ENCODE data around the gene ACVR1B. TPM values are rescaled to one million over a fixed set of nuclear protein-coding genes. Genes with fewer than 3 reads are reported as not detected.
A peak's percentile ranks its signal among the peaks of the same experiment; 100 is the strongest.

Gene ACVR1B
- total and polyA plus RNA-seq, 9 of the 15 experiments (the other 6 are each of a cell fraction or from before 2014, with no cell fraction given) = 0.97 to 15.1 (median 6.8) TPM

DNA sequence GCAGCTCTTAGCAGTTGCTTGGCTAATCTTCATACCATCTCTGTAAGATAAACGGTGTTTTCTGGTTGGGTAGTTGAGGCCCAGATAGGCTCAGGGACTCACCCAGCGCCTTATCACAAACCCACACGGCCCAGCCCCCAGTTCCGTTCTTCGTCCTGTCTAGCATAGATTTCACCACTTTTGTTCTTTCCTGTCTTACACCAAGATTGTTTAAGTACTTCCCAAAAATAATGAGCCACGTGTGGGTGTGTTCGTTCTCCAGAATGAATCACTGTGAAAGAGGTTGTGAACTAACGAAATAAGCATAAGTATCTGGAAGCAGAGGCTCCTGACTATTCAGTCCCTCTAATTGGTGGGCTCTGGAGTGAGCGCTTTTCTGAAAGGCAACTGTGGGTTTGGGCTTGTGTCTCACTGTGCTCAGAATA, 21.4 kb downstream of the ACVR1B start (continued):
- TF ChIP-seq, protein P1, sequence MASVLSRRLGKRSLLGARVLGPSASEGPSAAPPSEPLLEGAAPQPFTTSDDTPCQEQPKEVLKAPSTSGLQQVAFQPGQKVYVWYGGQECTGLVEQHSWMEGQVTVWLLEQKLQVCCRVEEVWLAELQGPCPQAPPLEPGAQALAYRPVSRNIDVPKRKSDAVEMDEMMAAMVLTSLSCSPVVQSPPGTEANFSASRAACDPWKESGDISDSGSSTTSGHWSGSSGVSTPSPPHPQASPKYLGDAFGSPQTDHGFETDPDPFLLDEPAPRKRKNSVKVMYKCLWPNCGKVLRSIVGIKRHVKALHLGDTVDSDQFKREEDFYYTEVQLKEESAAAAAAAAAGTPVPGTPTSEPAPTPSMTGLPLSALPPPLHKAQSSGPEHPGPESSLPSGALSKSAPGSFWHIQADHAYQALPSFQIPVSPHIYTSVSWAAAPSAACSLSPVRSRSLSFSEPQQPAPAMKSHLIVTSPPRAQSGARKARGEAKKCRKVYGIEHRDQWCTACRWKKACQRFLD (CRISPR knock-in tag; IDR thresholded peaks at IDR 0.05) = peak; percentile 67; the same call in 1 of the 2 replicates
- peak; percentile 98 for TF ChIP-seq KDM1A (IDR thresholded peaks at IDR 0.05)
- peak; percentile 74 for TF ChIP-seq GATAD2B (IDR thresholded peaks at IDR 0.05; ENCODE audit: borderline replicate concordance)
- peak; percentile 86 for TF ChIP-seq ZNF175 (CRISPR knock-in tag; IDR thresholded peaks at IDR 0.05; ENCODE audit: low read depth)
- TF ChIP-seq, protein P2, sequence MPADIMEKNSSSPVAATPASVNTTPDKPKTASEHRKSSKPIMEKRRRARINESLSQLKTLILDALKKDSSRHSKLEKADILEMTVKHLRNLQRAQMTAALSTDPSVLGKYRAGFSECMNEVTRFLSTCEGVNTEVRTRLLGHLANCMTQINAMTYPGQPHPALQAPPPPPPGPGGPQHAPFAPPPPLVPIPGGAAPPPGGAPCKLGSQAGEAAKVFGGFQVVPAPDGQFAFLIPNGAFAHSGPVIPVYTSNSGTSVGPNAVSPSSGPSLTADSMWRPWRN (IDR thresholded peaks at IDR 0.05; ENCODE audit: low read depth) = peak; percentile 97
- TF ChIP-seq EGR1 (conservative IDR thresholded peaks at IDR 0.05) = peak; percentile 81
- TF ChIP-seq CSDE1 (IDR thresholded peaks at IDR 0.05) = 0 out of 4 replicates have a peak, but pooled peaks of 1 of the 2 experiments have one; percentile 9
- TF ChIP-seq CBFA2T2 (conservative IDR thresholded peaks at IDR 0.05) = peak; percentile 95
- TF ChIP-seq, protein P3, sequence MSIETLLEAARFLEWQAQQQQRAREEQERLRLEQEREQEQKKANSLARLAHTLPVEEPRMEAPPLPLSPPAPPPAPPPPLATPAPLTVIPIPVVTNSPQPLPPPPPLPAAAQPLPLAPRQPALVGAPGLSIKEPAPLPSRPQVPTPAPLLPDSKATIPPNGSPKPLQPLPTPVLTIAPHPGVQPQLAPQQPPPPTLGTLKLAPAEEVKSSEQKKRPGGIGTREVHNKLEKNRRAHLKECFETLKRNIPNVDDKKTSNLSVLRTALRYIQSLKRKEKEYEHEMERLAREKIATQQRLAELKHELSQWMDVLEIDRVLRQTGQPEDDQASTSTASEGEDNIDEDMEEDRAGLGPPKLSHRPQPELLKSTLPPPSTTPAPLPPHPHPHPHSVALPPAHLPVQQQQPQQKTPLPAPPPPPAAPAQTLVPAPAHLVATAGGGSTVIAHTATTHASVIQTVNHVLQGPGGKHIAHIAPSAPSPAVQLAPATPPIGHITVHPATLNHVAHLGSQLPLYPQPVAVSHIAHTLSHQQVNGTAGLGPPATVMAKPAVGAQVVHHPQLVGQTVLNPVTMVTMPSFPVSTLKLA (conservative IDR thresholded peaks at IDR 0.05) = peak; percentile 84 to 90
- TF ChIP-seq FOXJ3 (CRISPR knock-in tag; IDR thresholded peaks at IDR 0.05) = no peak
- no peak for TF ChIP-seq SAP30 (IDR thresholded peaks at IDR 0.05; ENCODE audit: borderline replicate concordance, insufficient read depth, low read depth, low read length, poor library complexity, severe bottlenecking)
- TF ChIP-seq ZNF197 (CRISPR knock-in tag; IDR thresholded peaks at IDR 0.05; ENCODE audit: low read depth) = peak; percentile 73; the same call in 1 of the 2 replicates
- TF ChIP-seq ZNF146 (CRISPR knock-in tag; IDR thresholded peaks at IDR 0.05; ENCODE audit: unreplicated experiment) = no peak
- peak; percentile 82 for TF ChIP-seq DMBX1 (CRISPR knock-in tag; IDR thresholded peaks at IDR 0.05; ENCODE audit: borderline replicate concordance)
